Neural cell (in vitro differentiated cells): ENCODE data around the gene GPR42. TPM values are rescaled to one million over a fixed set of nuclear protein-coding genes. Genes with fewer than 3 reads are reported as not detected.

ENCODE experiments used
- H2AFZ ChIP-seq: fragments of 200-600, 300-800 bp; sonication (generic), shearing (Covaris generic); 2 replicates; pipeline ENCODE4 v1.6.0; 2014; ENCODE audit warnings: low read depth, mild to moderate bottlenecking, antibody characterized with exemption, low read length, moderate library complexity
- H3F3A ChIP-seq: fragments of 200-600 bp; shearing (Covaris generic); 2 replicates; pipeline ENCODE4 v1.6.1; 2016; ENCODE audit warnings: mild to moderate bottlenecking, moderate library complexity, mixed read lengths, antibody characterized with exemption, low read length; ENCODE audit not compliant: insufficient read depth, poor library complexity, severe bottlenecking
- H3K27ac ChIP-seq: fragments of 200-600, 300-800 bp; sonication (generic), shearing (Covaris generic); 2 replicates; pipeline ENCODE4 v1.5.1; 2014; ENCODE audit warnings: mild to moderate bottlenecking, low read length, moderate library complexity
- H3K27me3 ChIP-seq: fragments of 300-800, 200-600 bp; sonication (generic), shearing (Covaris generic); 2 replicates; pipeline ENCODE4 v1.6.0; 2014; ENCODE audit warnings: mild to moderate bottlenecking, low read depth, low read length, moderate library complexity; ENCODE audit not compliant: insufficient read depth
- H3K36me3 ChIP-seq: fragments of 300-800, 200-600 bp; sonication (generic), shearing (Covaris generic); 2 replicates; pipeline ENCODE4 v1.5.1; 2014; ENCODE audit warnings: mild to moderate bottlenecking, antibody characterized with exemption, low read length, moderate library complexity; ENCODE audit not compliant: insufficient read depth
- H3K4me2 ChIP-seq: fragments of 300-800, 200-600 bp; sonication (generic), shearing (Covaris generic); 2 replicates; pipeline ENCODE4 v1.6.0; 2014; ENCODE audit warnings: mild to moderate bottlenecking, low read length
- H3K4me3 ChIP-seq: fragments of 300-800, 200-600 bp; sonication (generic), shearing (Covaris generic); 2 replicates; pipeline ENCODE4 v1.5.1; 2014; ENCODE audit warnings: mild to moderate bottlenecking, low read length, moderate library complexity
- H3K79me2 ChIP-seq: fragments of 200-600 bp; shearing (Covaris generic); replicated peaks from 2 replicates; pipeline ENCODE4 v1.6.0; 2014; ENCODE audit warnings: mild to moderate bottlenecking, low read length, moderate library complexity; ENCODE audit not compliant: insufficient read depth
- H3K9ac ChIP-seq: fragments of 300-800, 200-600 bp; sonication (generic), shearing (Covaris generic); 2 replicates; pipeline ENCODE4 v1.6.1; 2016; ENCODE audit warnings: mild to moderate bottlenecking, low read length, mixed read lengths
- H3K9me2 ChIP-seq: fragments of 200-600 bp; shearing (Covaris generic); 2 replicates; pipeline ENCODE4 v1.6.1; 2016; ENCODE audit warnings: mild to moderate bottlenecking, low read length, mixed read lengths; ENCODE audit not compliant: insufficient read depth
- H3K9me3 ChIP-seq: fragments of 200-600, 300-800 bp; sonication (generic), shearing (Covaris generic); 2 replicates; pipeline ENCODE4 v1.6.1; 2016; ENCODE audit warnings: mild to moderate bottlenecking, mixed run types, low read length, moderate library complexity, mixed read lengths
- H4K20me1 ChIP-seq: fragments of 200-600 bp; shearing (Covaris generic); 2 replicates; pipeline ENCODE4 v1.6.1; 2016; ENCODE audit warnings: mild to moderate bottlenecking, mixed run types; ENCODE audit not compliant: insufficient read depth
- EP300 ChIP-seq: fragments of 450-650 bp; conservative IDR thresholded peaks from 2 replicates; pipeline ENCODE4 v1.6.1; 2014; ENCODE audit warnings: antibody characterized with exemption, mild to moderate bottlenecking, moderate library complexity; ENCODE audit not compliant: poor library complexity, severe bottlenecking
- EZH2 ChIP-seq: fragments of 200-600, 300-800 bp; shearing (Covaris generic), sonication (generic); IDR thresholded peaks from 2 replicates; pipeline ENCODE4 v1.6.1; 2014; ENCODE audit warnings: antibody characterized with exemption, low read length, borderline replicate concordance, mild to moderate bottlenecking; ENCODE audit not compliant: insufficient read depth, poor library complexity, severe bottlenecking
- MXI1 ChIP-seq: fragments of 450-650 bp; conservative IDR thresholded peaks from 2 replicates; pipeline ENCODE4 v1.6.1; 2014; ENCODE audit warnings: antibody characterized with exemption, mild to moderate bottlenecking; ENCODE audit not compliant: poor library complexity, severe bottlenecking
- POLR2AphosphoS5 ChIP-seq: IDR thresholded peaks from 2 replicates; pipeline ENCODE4 v1.6.1; 2012
- RAD21 ChIP-seq: fragments of 450-650 bp; conservative IDR thresholded peaks from 2 replicates; pipeline ENCODE4 v1.6.1; 2014; ENCODE audit warnings: antibody characterized with exemption, mild to moderate bottlenecking, moderate library complexity
- SMC3 ChIP-seq: fragments of 450-650 bp; conservative IDR thresholded peaks from 2 replicates; pipeline ENCODE4 v1.6.1; 2014; ENCODE audit warnings: antibody characterized with exemption, mild to moderate bottlenecking, moderate library complexity; ENCODE audit not compliant: poor library complexity
- TAF1 ChIP-seq: IDR thresholded peaks from 2 replicates; pipeline ENCODE4 v1.6.1; 2012; ENCODE audit warnings: low read depth
- polyA plus RNA-seq: library from polyadenylated mRNA; depleted of rRNA; stranded (reverse); fragments of >200 nt; gene quantifications from 2 replicates; pipeline ENCODE4 v1.2.3, GENCODE V29; 2014
- TF ChIP-seq, protein P1 (sequence below): IDR thresholded peaks from 2 replicates; pipeline ENCODE4 v1.6.1; 2012; ENCODE audit warnings: borderline replicate concordance
- TF ChIP-seq, protein P2 (sequence below): fragments of 450-650 bp; IDR thresholded peaks from 2 replicates; pipeline ENCODE4 v1.5.1; 2014; ENCODE audit warnings: antibody characterized with exemption, mild to moderate bottlenecking, moderate library complexity; ENCODE audit not compliant: poor library complexity, severe bottlenecking

Gene GPR42
- polyA plus RNA-seq, 1 donor from 2014 or later: not detected

DNA sequence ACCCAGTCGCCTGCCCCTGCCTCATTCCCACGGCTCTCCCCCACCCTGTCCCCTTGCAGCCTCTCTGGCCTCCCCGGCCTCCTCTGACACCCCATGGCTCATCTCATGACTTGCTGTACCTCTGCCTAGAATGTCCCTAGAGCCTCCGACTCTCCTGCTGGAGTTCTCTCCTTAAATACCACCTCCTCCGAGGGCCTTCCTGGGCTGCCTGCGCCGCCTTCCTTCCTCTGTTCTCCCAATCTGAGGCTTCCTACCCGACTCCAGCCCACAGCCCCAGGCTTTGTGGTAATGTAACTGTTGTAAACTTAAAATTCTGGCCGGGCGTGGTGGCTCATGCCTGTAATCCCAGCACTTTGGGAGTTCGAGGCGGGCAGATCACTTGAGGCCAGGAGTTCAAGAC is 27.7 kb downstream of the GPR42 start:
- Histone ChIP-seq H3K4me2 (no peak overlapping the region), H3K9ac (no peak overlapping the region), H2AFZ (no peak overlapping the region), H3K4me3 (no peak overlapping the region), H3F3A (no peaks in the 10 kb centered on the region), H3K36me3 (no peaks in the 10 kb centered on the region), H4K20me1 (no peaks in the 10 kb centered on the region), H3K9me2 (no peaks in the 10 kb centered on the region), H3K9me3 (no peaks in the 10 kb centered on the region), H3K27me3 (no peaks in the 10 kb centered on the region), H3K27ac (no peak overlapping the region), H3K79me2 (no peaks in the 10 kb centered on the region)
- TF ChIP-seq RAD21: no peak

DNA sequence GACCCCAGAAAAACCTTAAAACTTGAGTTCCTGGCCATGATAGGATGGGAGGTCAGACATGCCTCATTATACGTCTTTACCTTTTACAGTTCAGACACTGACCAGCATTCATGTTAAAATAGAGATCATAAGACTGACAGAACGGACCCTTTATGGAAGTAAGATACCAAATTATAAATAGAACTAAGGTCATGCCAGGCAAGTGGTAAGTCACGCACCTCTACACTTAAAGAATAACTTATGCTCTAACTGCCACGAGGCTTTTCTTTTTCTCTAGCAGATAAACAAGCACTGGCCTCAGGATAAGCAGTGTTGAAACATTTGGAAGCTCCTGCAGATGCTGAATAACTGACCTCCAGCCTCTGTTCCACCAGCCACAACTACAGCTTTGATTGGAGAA is 28.4 kb downstream of the GPR42 start:
- Histone ChIP-seq H3K4me2 (no peak overlapping the region), H3K27me3 (no peaks in the 10 kb centered on the region)
- TF ChIP-seq EP300 (no peak), TAF1 (no peak), EZH2 (no peak), POLR2AphosphoS5 (no peak), RAD21 (no peak), SMC3 (no peak), MXI1 (no peak)
- TF ChIP-seq, protein P1, sequence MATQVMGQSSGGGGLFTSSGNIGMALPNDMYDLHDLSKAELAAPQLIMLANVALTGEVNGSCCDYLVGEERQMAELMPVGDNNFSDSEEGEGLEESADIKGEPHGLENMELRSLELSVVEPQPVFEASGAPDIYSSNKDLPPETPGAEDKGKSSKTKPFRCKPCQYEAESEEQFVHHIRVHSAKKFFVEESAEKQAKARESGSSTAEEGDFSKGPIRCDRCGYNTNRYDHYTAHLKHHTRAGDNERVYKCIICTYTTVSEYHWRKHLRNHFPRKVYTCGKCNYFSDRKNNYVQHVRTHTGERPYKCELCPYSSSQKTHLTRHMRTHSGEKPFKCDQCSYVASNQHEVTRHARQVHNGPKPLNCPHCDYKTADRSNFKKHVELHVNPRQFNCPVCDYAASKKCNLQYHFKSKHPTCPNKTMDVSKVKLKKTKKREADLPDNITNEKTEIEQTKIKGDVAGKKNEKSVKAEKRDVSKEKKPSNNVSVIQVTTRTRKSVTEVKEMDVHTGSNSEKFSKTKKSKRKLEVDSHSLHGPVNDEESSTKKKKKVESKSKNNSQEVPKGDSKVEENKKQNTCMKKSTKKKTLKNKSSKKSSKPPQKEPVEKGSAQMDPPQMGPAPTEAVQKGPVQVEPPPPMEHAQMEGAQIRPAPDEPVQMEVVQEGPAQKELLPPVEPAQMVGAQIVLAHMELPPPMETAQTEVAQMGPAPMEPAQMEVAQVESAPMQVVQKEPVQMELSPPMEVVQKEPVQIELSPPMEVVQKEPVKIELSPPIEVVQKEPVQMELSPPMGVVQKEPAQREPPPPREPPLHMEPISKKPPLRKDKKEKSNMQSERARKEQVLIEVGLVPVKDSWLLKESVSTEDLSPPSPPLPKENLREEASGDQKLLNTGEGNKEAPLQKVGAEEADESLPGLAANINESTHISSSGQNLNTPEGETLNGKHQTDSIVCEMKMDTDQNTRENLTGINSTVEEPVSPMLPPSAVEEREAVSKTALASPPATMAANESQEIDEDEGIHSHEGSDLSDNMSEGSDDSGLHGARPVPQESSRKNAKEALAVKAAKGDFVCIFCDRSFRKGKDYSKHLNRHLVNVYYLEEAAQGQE: no peak
- TF ChIP-seq, protein P2, sequence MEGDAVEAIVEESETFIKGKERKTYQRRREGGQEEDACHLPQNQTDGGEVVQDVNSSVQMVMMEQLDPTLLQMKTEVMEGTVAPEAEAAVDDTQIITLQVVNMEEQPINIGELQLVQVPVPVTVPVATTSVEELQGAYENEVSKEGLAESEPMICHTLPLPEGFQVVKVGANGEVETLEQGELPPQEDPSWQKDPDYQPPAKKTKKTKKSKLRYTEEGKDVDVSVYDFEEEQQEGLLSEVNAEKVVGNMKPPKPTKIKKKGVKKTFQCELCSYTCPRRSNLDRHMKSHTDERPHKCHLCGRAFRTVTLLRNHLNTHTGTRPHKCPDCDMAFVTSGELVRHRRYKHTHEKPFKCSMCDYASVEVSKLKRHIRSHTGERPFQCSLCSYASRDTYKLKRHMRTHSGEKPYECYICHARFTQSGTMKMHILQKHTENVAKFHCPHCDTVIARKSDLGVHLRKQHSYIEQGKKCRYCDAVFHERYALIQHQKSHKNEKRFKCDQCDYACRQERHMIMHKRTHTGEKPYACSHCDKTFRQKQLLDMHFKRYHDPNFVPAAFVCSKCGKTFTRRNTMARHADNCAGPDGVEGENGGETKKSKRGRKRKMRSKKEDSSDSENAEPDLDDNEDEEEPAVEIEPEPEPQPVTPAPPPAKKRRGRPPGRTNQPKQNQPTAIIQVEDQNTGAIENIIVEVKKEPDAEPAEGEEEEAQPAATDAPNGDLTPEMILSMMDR: no peak

More for the DNA sequence above, 28.4 kb downstream of the GPR42 start:
- Histone ChIP-seq H3K9me3 (no peaks in the 10 kb centered on the region), H3K9me2 (no peaks in the 10 kb centered on the region), H3K36me3 (no peaks in the 10 kb centered on the region), H3K4me3 (no peak overlapping the region), H3K9ac (no peak overlapping the region), H3K79me2 (no peaks in the 10 kb centered on the region), H4K20me1 (no peaks in the 10 kb centered on the region), H3F3A (no peaks in the 10 kb centered on the region), H3K27ac (no peak overlapping the region), H2AFZ (no peak overlapping the region)
